A673 (cell line): ENCODE results near the gene MDP1. TPM values are rescaled to one million over a fixed set of nuclear protein-coding genes. Genes with fewer than 3 reads are reported as not detected.

Experiments
- BruUV-seq: library from RNA; stranded (reverse); fragments of 400-500 nt; replicated peaks from 2 replicates; lab custom pipeline; 2021; lab: Mats Ljungman, UMichigan
- CTCF ChIA-PET: fragments of 300-600 bp; sonication (Branson Sonifier 250); formaldehyde crosslinking; loops from one replicate; lab custom pipeline; 2022; ENCODE audit warnings: antibody characterized with exemption; lab: Charles Lee
- POLR2A ChIA-PET: fragments of 300-600 bp; sonication (Branson Sonifier 250); formaldehyde crosslinking; loops from one replicate; lab custom pipeline; 2022; ENCODE audit warnings: antibody characterized with exemption; ENCODE audit not compliant: low non-redundant PET; lab: Charles Lee
- DNase-seq: peaks from one replicate; pipeline ENCODE4 v3.0.0-alpha.2; 2015; ENCODE audit warnings: low spot score
- H3K27ac ChIP-seq: fragments of 200-600 bp; sonication (generic); 2 replicates; pipeline ENCODE4 v1.5.1; 2016; ENCODE audit warnings: mixed run types, low read depth, mild to moderate bottlenecking, mixed read lengths, antibody characterized with exemption, low read length; ENCODE audit not compliant: poor library complexity, severe bottlenecking
- H3K27me3 ChIP-seq: fragments of 200-600 bp; sonication (generic); replicated peaks from 2 replicates; pipeline ENCODE4 v1.6.1; 2017; ENCODE audit warnings: mixed run types, low read depth, mild to moderate bottlenecking, mixed read lengths, antibody characterized with exemption, low read length; ENCODE audit not compliant: insufficient read depth, poor library complexity
- H3K36me3 ChIP-seq: fragments of 200-600 bp; sonication (generic); 2 replicates; pipeline ENCODE4 v1.6.1; 2016; ENCODE audit warnings: mixed run types, mild to moderate bottlenecking, mixed read lengths, antibody characterized with exemption, low read length; ENCODE audit not compliant: insufficient read depth, poor library complexity, severe bottlenecking
- H3K4me1 ChIP-seq: fragments of 200-600 bp; sonication (generic); 2 replicates; pipeline ENCODE4 v1.6.1; 2017; ENCODE audit warnings: mixed run types, mild to moderate bottlenecking, mixed read lengths, antibody characterized with exemption, low read length; ENCODE audit not compliant: insufficient read depth, poor library complexity, severe bottlenecking
- H3K4me3 ChIP-seq: fragments of 200-600 bp; sonication (generic); 2 replicates; pipeline ENCODE4 v1.5.1; 2016; ENCODE audit warnings: low read depth, mixed run types, mild to moderate bottlenecking, mixed read lengths, low read length; ENCODE audit not compliant: poor library complexity, severe bottlenecking
- H3K9me3 ChIP-seq: fragments of 200-600 bp; sonication (generic); 2 replicates; pipeline ENCODE4 v1.6.1; 2016; ENCODE audit warnings: mixed run types, low read depth, mild to moderate bottlenecking, mixed read lengths, antibody characterized with exemption, low read length; ENCODE audit not compliant: poor library complexity, severe bottlenecking
- EZH2 ChIP-seq: fragments of 200-600 bp; sonication (generic); IDR thresholded peaks from 2 replicates; pipeline ENCODE4 v1.6.1; 2017; ENCODE audit warnings: borderline replicate concordance, low read depth, mild to moderate bottlenecking, mixed read lengths, antibody characterized with exemption, low read length; ENCODE audit not compliant: poor library complexity, severe bottlenecking
- intact Hi-C: fragments of 100-400 bp; cut with micrococcal nuclease; formaldehyde crosslinking; loops from one replicate; pipeline ENCODE4 v1.10.0; 2022; ENCODE audit not compliant: unreplicated experiment
- total RNA-seq: library from RNA; stranded (reverse); gene quantifications from 2 replicates; pipeline ENCODE4 v1.2.3, GENCODE V29; 2021
- TF ChIP-seq, protein P1 (sequence below): fragments of 300-800, 200-600 bp; sonication (generic); conservative IDR thresholded peaks from 2 replicates; pipeline ENCODE4 v1.5.1; 2017; ENCODE audit warnings: low read depth, mild to moderate bottlenecking, antibody characterized with exemption, low read length, moderate library complexity, mixed read lengths

Gene MDP1
- total RNA-seq, 1 experiment from 2014 or later: 21.3 TPM

DNA sequence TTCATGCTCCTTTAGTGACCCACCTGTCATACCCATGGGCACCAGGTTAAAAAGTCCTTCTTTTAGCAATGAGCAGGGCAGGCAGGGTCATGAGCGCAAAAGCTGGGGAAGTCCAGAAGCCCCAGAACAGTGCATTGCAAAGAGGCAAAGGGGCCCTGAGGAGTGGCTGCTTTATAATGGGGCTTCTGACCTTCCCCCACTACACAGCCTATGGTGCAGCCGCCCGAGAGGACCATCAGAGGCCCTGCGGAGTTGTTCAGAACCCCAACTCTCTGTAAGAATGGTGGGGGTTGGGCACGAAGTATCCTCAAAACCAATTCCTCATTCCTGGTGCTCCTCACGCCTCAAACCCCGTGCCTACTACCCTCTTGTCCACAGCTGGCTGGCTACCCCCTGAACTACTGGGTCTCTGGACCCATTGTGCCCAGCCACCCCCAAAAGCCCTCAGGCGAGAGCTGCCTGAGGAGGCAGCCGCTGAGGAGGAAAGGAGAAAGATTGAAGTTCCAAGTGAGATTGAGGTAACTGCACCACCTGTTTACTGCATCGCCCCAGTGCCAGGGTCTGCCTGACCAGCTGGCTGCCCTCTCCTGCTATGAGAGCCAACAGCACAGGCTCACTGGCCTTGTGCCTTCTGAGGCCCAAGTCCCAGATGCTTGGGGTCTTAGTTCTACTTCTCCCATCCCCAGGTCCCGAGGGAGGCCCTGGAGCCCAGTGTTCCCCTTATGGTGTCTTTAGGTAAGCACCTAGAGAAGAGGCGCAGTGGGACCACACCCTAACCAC is 37.3 kb downstream of the MDP1 start:
- H3K4me3 ChIP-seq: no peak overlapping the region
- BruUV-seq: no TSS peak
- ChIA-PET CTCF (no interaction called here), POLR2A (no interaction called here)
- no peaks in the 10 kb centered on the region for H3K4me1 ChIP-seq
- intact Hi-C loops: no loop called here
- no peak for DNase-seq
- no peaks in the 10 kb centered on the region for H3K9me3 ChIP-seq
- H3K27me3 ChIP-seq: no peaks in the 10 kb centered on the region
- H3K27ac ChIP-seq: no peak overlapping the region
- peaks cover 40% of the 10 kb centered on the region for H3K36me3 ChIP-seq
- TF ChIP-seq, protein P1, sequence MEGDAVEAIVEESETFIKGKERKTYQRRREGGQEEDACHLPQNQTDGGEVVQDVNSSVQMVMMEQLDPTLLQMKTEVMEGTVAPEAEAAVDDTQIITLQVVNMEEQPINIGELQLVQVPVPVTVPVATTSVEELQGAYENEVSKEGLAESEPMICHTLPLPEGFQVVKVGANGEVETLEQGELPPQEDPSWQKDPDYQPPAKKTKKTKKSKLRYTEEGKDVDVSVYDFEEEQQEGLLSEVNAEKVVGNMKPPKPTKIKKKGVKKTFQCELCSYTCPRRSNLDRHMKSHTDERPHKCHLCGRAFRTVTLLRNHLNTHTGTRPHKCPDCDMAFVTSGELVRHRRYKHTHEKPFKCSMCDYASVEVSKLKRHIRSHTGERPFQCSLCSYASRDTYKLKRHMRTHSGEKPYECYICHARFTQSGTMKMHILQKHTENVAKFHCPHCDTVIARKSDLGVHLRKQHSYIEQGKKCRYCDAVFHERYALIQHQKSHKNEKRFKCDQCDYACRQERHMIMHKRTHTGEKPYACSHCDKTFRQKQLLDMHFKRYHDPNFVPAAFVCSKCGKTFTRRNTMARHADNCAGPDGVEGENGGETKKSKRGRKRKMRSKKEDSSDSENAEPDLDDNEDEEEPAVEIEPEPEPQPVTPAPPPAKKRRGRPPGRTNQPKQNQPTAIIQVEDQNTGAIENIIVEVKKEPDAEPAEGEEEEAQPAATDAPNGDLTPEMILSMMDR: no peak

DNA sequence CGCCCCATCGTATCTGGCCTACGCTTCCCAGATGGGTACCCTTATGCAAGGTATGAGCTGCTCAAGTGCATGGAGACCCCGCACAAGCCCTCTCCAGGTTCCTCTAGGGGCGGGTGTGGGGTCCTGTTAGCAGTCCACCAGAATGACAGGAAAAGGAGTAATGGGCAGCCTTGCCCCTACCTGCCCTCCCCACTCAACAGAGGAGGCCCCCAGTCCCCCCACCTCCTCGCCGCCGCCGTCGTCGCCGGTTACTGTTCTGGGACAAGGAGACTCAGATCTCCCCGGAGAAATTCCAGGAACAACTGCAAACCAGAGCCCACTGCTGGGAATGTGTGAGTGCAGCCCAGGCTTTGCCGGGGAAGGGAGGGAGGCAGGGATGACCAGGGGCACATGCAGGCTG is 38.0 kb downstream of the MDP1 start:
- ChIA-PET POLR2A (no interaction called here), CTCF (no interaction called here)
- H3K4me1 ChIP-seq: no peaks in the 10 kb centered on the region
- no peaks in the 10 kb centered on the region for H3K9me3 ChIP-seq
- peaks cover 33% of the 10 kb centered on the region for H3K36me3 ChIP-seq
- no peak for DNase-seq
- no peak overlapping the region for H3K27ac ChIP-seq
- H3K27me3 ChIP-seq: no peaks in the 10 kb centered on the region
- intact Hi-C loops: no loop called here
- no peak overlapping the region for H3K4me3 ChIP-seq
- no peak for TF ChIP-seq EZH2
- TF ChIP-seq, protein P1: no peak
- no TSS peak for BruUV-seq

DNA sequence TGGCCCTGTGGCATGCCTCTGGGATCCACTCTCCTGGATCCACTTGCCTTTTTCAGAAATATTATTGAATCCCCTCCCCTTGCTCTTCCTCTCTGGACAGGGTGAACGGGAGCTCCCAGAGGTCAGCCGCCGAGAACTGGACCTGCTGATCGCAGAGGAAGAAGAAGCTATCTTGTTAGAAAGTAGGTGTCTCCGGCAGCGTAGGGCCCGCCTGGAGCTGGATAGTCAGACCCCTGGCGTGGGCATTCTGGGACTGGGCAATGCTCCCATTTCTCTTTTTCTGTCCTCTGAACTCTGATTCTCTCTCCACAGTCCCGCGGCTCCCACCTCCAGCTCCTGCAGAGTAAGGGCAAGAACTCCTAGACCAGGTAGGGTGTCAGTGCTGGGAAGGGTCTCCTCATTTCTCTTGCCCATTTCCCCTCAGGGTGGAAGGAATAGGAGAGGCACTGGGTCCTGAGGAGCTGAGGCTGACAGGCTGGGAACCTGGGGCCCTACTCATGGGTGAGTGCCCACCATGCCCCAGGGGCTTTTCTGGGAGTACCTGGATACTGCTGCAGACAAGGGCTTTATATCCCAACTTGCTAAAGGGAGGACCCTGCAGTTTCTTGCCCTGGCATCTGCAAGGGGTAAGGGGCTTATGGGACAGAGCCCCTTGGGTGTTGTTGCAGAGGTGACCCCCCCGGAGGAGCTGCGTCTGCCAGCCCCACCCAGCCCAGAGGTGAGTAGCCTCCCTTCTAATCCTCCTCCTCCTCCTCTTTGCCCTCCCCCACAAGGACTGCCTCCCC is 38.6 kb downstream of the MDP1 start:
- intact Hi-C loops: no loop called here
- no peak for DNase-seq
- peaks cover 28% of the 10 kb centered on the region for H3K36me3 ChIP-seq
- TF ChIP-seq, protein P1: no peak
- TF ChIP-seq EZH2: no peak
- H3K9me3 ChIP-seq: no peaks in the 10 kb centered on the region
- no TSS peak for BruUV-seq
- no peaks in the 10 kb centered on the region for H3K27me3 ChIP-seq
- no peak overlapping the region for H3K4me3 ChIP-seq
- no peak overlapping the region for H3K27ac ChIP-seq
- CTCF ChIA-PET: no interaction called here
- POLR2A ChIA-PET: no interaction called here
- H3K4me1 ChIP-seq: no peaks in the 10 kb centered on the region
